SK-N-SH treated with all-trans-retinoic acid at 6 μM for 48 hours (cell line): ENCODE results near the gene FBXL5.

ENCODE experiments used
- ATAC-seq: fragments of 200-7000 bp; cut with Tn5 transposase; 3 replicates; pipeline ENCODE4 v1.9.1; 2020; ENCODE audit warnings: mild to moderate bottlenecking, moderate library complexity
- ARNTL ChIP-seq: fragments of 450-650 bp; formaldehyde crosslinking; IDR thresholded peaks from 2 replicates; pipeline ENCODE4 v1.5.0; 2020; ENCODE audit warnings: low read depth, mild to moderate bottlenecking, moderate library complexity, borderline replicate concordance
- CSDC2 ChIP-seq: fragments of 250-450 bp; sonication (Bioruptor Pico); IDR thresholded peaks from 2 replicates; pipeline ENCODE4 v1.5.0; 2020; ENCODE audit warnings: mild to moderate bottlenecking, moderate library complexity
- ESRRG ChIP-seq: fragments of 250-450 bp; sonication (Bioruptor Pico); IDR thresholded peaks from 2 replicates; pipeline ENCODE4 v1.6.1; 2021; ENCODE audit warnings: mild to moderate bottlenecking
- GLIS3 ChIP-seq: fragments of 250-450 bp; sonication (Bioruptor Pico); IDR thresholded peaks from 2 replicates; pipeline ENCODE4 v1.5.0; 2020; ENCODE audit warnings: mild to moderate bottlenecking, moderate library complexity
- ISL1 ChIP-seq: fragments of 250-450 bp; sonication (Bioruptor Pico); IDR thresholded peaks from 2 replicates; pipeline ENCODE4 v2.1.2; 2022; ENCODE audit warnings: mild to moderate bottlenecking, moderate library complexity
- PPARA ChIP-seq: fragments of 250-450 bp; sonication (Bioruptor Pico); IDR thresholded peaks from 2 replicates; pipeline ENCODE4 v1.5.0; 2020; ENCODE audit warnings: mild to moderate bottlenecking, borderline replicate concordance
- SNAI2 ChIP-seq: fragments of 250-450 bp; sonication (Bioruptor Pico); IDR thresholded peaks from 2 replicates; pipeline ENCODE4 v1.5.0; 2020; ENCODE audit warnings: mild to moderate bottlenecking, moderate library complexity
- TCF4 ChIP-seq: fragments of 250-450 bp; sonication (Bioruptor Pico); IDR thresholded peaks from 2 replicates; pipeline ENCODE4 v1.8.0; 2021; ENCODE audit warnings: mild to moderate bottlenecking, moderate library complexity, borderline replicate concordance
- TOX ChIP-seq: fragments of 250-450 bp; sonication (Bioruptor Pico); IDR thresholded peaks from 2 replicates; pipeline ENCODE4 v1.8.0; 2021; ENCODE audit warnings: mild to moderate bottlenecking, moderate library complexity, borderline replicate concordance
- ZC3H10 ChIP-seq: fragments of 250-450 bp; sonication (Bioruptor Pico); IDR thresholded peaks from 2 replicates; pipeline ENCODE4 v1.5.1; 2021; ENCODE audit warnings: mild to moderate bottlenecking, moderate library complexity
- ZFP3 ChIP-seq: fragments of 250-450 bp; sonication (Bioruptor Pico); IDR thresholded peaks from 2 replicates; pipeline ENCODE4 v1.5.0; 2020; ENCODE audit warnings: mild to moderate bottlenecking, moderate library complexity
- ZNF565 ChIP-seq: fragments of 450-650 bp; formaldehyde crosslinking; conservative IDR thresholded peaks from 2 replicates; pipeline ENCODE4 v1.5.0; 2020; ENCODE audit warnings: low read depth, mild to moderate bottlenecking, moderate library complexity
- ZNF70 ChIP-seq: fragments of 450-650 bp; formaldehyde crosslinking; IDR thresholded peaks from 2 replicates; pipeline ENCODE4 v1.5.0; 2020; ENCODE audit warnings: mild to moderate bottlenecking, moderate library complexity
- TF ChIP-seq, protein P1 (sequence below): fragments of 250-450 bp; sonication (Bioruptor Pico); IDR thresholded peaks from 2 replicates; pipeline ENCODE4 v1.8.0; 2020; ENCODE audit warnings: mild to moderate bottlenecking, moderate library complexity, borderline replicate concordance
- TF ChIP-seq, protein P2 (sequence below): fragments of 250-450 bp; sonication (Bioruptor Pico); IDR thresholded peaks from 2 replicates; pipeline ENCODE4 v1.5.1; 2021; ENCODE audit warnings: mild to moderate bottlenecking, moderate library complexity
- TF ChIP-seq, protein P3 (sequence below): fragments of 250-450 bp; sonication (Bioruptor Pico); IDR thresholded peaks from 2 replicates; pipeline ENCODE4 v1.8.0; 2021; ENCODE audit warnings: low read depth, mild to moderate bottlenecking, moderate library complexity, borderline replicate concordance
- TF ChIP-seq, protein P4 (sequence below): fragments of 250-450 bp; sonication (Bioruptor Pico); IDR thresholded peaks from 2 replicates; pipeline ENCODE4 v1.5.0; 2020; ENCODE audit warnings: mild to moderate bottlenecking, moderate library complexity

The FBXL5 gene

DNA sequence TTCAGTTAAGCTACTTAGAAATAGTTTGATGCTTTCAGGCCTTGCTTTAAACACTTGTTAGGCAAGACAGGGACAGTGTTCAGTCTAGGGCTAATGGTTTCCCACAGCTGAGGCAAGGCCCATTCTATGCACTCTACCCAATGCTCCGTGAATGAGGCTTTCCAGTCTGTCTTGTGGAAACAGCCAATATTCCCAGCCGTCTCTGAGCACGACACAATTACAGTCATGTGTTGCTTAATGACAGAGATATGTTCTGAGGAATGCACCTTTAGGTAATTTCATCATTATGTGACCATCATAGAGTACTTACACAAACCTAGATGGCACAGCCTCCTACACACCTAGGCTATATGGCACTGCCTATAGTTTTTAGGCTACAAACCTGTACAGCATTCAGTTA is 16.9 kb upstream of the FBXL5 start:
- TF ChIP-seq CSDC2 (CRISPR knock-in tag): no peak
- ATAC-seq: no peak

DNA sequence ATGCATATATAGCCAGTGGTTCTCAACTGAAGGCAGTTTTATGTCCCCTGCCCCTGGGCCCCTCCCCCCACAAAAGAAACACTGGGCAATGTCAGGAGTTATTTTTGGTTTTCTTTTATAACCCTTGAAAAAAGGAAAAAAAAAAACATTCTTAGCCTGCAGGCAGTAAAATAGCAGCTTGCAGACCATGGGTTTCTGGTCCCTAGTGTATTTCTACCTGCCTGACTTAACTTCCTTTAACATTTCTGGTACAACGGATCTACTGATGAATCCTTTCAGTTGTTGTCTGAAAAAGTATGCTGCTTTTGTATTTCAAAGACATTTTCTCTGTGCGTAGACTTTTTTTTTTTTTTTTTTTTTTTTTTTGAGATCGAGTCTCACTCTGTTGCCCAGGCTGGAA is 15.4 kb upstream of the FBXL5 start:
- ATAC-seq: no peak
- TF ChIP-seq GLIS3 (CRISPR knock-in tag): no peak
- no peak for TF ChIP-seq PPARA (CRISPR knock-in tag)
- TF ChIP-seq, protein P1, sequence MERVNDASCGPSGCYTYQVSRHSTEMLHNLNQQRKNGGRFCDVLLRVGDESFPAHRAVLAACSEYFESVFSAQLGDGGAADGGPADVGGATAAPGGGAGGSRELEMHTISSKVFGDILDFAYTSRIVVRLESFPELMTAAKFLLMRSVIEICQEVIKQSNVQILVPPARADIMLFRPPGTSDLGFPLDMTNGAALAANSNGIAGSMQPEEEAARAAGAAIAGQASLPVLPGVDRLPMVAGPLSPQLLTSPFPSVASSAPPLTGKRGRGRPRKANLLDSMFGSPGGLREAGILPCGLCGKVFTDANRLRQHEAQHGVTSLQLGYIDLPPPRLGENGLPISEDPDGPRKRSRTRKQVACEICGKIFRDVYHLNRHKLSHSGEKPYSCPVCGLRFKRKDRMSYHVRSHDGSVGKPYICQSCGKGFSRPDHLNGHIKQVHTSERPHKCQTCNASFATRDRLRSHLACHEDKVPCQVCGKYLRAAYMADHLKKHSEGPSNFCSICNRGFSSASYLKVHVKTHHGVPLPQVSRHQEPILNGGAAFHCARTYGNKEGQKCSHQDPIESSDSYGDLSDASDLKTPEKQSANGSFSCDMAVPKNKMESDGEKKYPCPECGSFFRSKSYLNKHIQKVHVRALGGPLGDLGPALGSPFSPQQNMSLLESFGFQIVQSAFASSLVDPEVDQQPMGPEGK: no peak
- no peak for TF ChIP-seq ZC3H10 (CRISPR knock-in tag)
- no peak for TF ChIP-seq TOX (CRISPR knock-in tag)
- no peak for TF ChIP-seq SNAI2 (CRISPR knock-in tag)
- TF ChIP-seq ARNTL (CRISPR knock-in tag): no peak
- TF ChIP-seq ESRRG (CRISPR knock-in tag): no peak
- no peak for TF ChIP-seq ZNF565 (CRISPR knock-in tag)
- TF ChIP-seq TCF4: no peak
- TF ChIP-seq, protein P2, sequence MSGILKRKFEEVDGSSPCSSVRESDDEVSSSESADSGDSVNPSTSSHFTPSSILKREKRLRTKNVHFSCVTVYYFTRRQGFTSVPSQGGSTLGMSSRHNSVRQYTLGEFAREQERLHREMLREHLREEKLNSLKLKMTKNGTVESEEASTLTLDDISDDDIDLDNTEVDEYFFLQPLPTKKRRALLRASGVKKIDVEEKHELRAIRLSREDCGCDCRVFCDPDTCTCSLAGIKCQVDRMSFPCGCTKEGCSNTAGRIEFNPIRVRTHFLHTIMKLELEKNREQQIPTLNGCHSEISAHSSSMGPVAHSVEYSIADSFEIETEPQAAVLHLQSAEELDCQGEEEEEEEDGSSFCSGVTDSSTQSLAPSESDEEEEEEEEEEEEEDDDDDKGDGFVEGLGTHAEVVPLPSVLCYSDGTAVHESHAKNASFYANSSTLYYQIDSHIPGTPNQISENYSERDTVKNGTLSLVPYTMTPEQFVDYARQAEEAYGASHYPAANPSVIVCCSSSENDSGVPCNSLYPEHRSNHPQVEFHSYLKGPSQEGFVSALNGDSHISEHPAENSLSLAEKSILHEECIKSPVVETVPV: no peak
- no peak for TF ChIP-seq CSDC2 (CRISPR knock-in tag)

DNA sequence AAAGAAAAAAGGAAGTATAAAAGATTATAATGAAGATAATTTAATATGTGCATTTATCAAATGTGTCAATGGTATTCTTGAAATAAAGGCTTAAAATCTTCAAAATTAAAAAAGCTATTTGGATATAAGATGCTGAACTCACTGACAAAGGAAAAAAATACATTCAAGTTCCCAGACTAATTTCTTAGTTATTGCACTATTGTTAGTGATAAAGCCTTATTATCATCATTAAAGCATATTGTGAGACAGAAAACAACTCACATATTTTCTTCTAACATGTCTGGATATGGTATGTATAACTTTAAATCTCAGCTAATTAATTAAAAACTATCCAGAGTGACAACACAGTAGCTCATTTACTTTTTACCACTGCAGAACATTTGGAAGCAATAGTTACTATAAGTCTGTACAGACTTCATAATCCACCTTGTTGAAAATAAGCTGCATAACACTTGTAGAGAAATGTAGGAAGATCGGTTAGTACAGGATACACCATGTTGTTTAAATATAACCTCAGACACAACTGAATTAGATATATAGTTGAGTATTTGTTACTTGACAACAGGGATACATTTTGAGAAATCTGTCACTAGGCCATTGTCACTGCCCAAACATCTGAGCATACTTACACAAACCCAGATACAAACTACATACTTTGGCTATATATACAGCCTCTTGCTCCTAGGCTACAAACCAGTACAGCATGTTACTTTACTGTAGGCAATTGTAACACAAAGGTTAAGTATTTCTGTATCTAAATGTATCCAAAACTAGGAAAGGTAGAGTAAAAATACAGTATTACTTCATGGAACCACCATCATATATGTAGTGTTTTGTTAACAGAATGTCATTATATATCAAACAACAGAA is 13.6 kb upstream of the FBXL5 start:
- ATAC-seq: peak; percentile 49; the same call in 2 of the 3 replicates
- TF ChIP-seq ZNF565 (CRISPR knock-in tag) (no peak), ESRRG (CRISPR knock-in tag) (no peak), SNAI2 (CRISPR knock-in tag) (no peak), ZFP3 (no peak), ZNF70 (CRISPR knock-in tag) (no peak), PPARA (CRISPR knock-in tag) (no peak), TOX (CRISPR knock-in tag) (no peak), CSDC2 (CRISPR knock-in tag) (no peak), ZC3H10 (CRISPR knock-in tag) (no peak), TCF4 (no peak), ISL1 (CRISPR knock-in tag) (no peak), ARNTL (CRISPR knock-in tag) (no peak)
- TF ChIP-seq, protein P3, sequence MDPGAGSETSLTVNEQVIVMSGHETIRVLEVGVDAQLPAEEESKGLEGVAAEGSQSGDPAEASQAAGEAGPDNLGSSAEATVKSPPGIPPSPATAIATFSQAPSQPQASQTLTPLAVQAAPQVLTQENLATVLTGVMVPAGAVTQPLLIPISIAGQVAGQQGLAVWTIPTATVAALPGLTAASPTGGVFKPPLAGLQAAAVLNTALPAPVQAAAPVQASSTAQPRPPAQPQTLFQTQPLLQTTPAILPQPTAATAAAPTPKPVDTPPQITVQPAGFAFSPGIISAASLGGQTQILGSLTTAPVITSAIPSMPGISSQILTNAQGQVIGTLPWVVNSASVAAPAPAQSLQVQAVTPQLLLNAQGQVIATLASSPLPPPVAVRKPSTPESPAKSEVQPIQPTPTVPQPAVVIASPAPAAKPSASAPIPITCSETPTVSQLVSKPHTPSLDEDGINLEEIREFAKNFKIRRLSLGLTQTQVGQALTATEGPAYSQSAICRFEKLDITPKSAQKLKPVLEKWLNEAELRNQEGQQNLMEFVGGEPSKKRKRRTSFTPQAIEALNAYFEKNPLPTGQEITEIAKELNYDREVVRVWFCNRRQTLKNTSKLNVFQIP (CRISPR knock-in tag): no peak
- TF ChIP-seq, protein P2: no peak
- TF ChIP-seq, protein P4, sequence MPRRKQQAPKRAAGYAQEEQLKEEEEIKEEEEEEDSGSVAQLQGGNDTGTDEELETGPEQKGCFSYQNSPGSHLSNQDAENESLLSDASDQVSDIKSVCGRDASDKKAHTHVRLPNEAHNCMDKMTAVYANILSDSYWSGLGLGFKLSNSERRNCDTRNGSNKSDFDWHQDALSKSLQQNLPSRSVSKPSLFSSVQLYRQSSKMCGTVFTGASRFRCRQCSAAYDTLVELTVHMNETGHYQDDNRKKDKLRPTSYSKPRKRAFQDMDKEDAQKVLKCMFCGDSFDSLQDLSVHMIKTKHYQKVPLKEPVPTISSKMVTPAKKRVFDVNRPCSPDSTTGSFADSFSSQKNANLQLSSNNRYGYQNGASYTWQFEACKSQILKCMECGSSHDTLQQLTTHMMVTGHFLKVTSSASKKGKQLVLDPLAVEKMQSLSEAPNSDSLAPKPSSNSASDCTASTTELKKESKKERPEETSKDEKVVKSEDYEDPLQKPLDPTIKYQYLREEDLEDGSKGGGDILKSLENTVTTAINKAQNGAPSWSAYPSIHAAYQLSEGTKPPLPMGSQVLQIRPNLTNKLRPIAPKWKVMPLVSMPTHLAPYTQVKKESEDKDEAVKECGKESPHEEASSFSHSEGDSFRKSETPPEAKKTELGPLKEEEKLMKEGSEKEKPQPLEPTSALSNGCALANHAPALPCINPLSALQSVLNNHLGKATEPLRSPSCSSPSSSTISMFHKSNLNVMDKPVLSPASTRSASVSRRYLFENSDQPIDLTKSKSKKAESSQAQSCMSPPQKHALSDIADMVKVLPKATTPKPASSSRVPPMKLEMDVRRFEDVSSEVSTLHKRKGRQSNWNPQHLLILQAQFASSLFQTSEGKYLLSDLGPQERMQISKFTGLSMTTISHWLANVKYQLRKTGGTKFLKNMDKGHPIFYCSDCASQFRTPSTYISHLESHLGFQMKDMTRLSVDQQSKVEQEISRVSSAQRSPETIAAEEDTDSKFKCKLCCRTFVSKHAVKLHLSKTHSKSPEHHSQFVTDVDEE (CRISPR knock-in tag): no peak
- TF ChIP-seq, protein P1: no peak
- TF ChIP-seq, all 23 proteins: peak for 0
